Measurements from ENCODE around the gene RFT1.
A peak's percentile ranks its signal among the peaks of the same experiment; 100 is the strongest.

The RFT1 gene

GRCh38 chr3:53113293-53114010 is 16.8 kb downstream of the RFT1 start:
- TF ChIP-seq EZH2 (IDR thresholded peaks at IDR 0.05; ENCODE audit: borderline replicate concordance, low read depth, low read length, severe bottlenecking) (no peak), CTCF (IDR thresholded peaks at IDR 0.05; ENCODE audit: borderline replicate concordance, extremely low read depth, low read length, poor library complexity, severe bottlenecking) (no peak)
- Histone ChIP-seq H3K27ac (ENCODE audit: low read length) (no peak overlapping the region), H3K4me3 (ENCODE audit: low read depth in 1 of 2, low read length in 2 of 2) (no peak overlapping the region), H3K9me3 (ENCODE audit: insufficient read depth, low read length, severe bottlenecking) (no peaks in the 10 kb centered on the region), H3K4me2 (ENCODE audit: insufficient read depth, low read length) (no peak overlapping the region), H3K27me3 (ENCODE audit: insufficient read depth, low read length, poor library complexity) (no peaks in the 10 kb centered on the region), H3K79me2 (ENCODE audit: insufficient read depth, low read length) (no peaks in the 10 kb centered on the region), H3K9ac (ENCODE audit: low read depth, low read length) (no peak overlapping the region), H3K36me3 (ENCODE audit: insufficient read depth, low read length) (peaks cover 67% of the 10 kb centered on the region), H2AFZ (ENCODE audit: low read depth, low read length) (peak overlapping the region; percentile 51), H3K4me1 (ENCODE audit: insufficient read depth, low read length) (peaks cover 14% of the 10 kb centered on the region), H4K20me1 (ENCODE audit: insufficient read depth, low read length) (peaks cover 3% of the 10 kb centered on the region; the same call in 1 of the 2 replicates)
- no peak for DNase-seq
- ATAC-seq (ENCODE audit: insufficient read depth, low read depth), result peak; percentile 6; the same call in 1 of the 3 replicates

- peaks cover 3% of the 10 kb centered on the region; the same call in 1 of the 2 replicates for H4K20me1 ChIP-seq (ENCODE audit: insufficient read depth, low read length)
- H2AFZ ChIP-seq (ENCODE audit: low read depth, low read length), result no peak overlapping the region
- H3K27me3 ChIP-seq (ENCODE audit: insufficient read depth, low read length, poor library complexity), result no peaks in the 10 kb centered on the region
- H3K4me1 ChIP-seq (ENCODE audit: insufficient read depth, low read length), result peaks cover 14% of the 10 kb centered on the region
- DNase-seq, result no peak
- no peak for ATAC-seq (ENCODE audit: insufficient read depth, low read depth)
- no peak overlapping the region for H3K9ac ChIP-seq (ENCODE audit: low read depth, low read length)
- no peaks in the 10 kb centered on the region for H3K9me3 ChIP-seq (ENCODE audit: insufficient read depth, low read length, severe bottlenecking)
- peaks cover 52% of the 10 kb centered on the region for H3K36me3 ChIP-seq (ENCODE audit: insufficient read depth, low read length)
- H3K4me2 ChIP-seq (ENCODE audit: insufficient read depth, low read length), result no peak overlapping the region
- H3K79me2 ChIP-seq (ENCODE audit: insufficient read depth, low read length), result no peaks in the 10 kb centered on the region
- H3K4me3 ChIP-seq (ENCODE audit: low read depth in 1 of 2, low read length in 2 of 2), result no peak overlapping the region
- TF ChIP-seq CTCF (IDR thresholded peaks at IDR 0.05; ENCODE audit: borderline replicate concordance, extremely low read depth, low read length, poor library complexity, severe bottlenecking), result no peak
- TF ChIP-seq EZH2 (IDR thresholded peaks at IDR 0.05; ENCODE audit: borderline replicate concordance, low read depth, low read length, severe bottlenecking), result no peak
- no peak overlapping the region for H3K27ac ChIP-seq (ENCODE audit: low read length)
These were observed 18.4 kb downstream of the RFT1 start for GRCh38 chr3:53111822-53112221.

GRCh38 chr3:53109891-53110771 is 20.1 kb downstream of the RFT1 start:
- H3K36me3 ChIP-seq (ENCODE audit: insufficient read depth, low read length), result peaks cover 49% of the 10 kb centered on the region
- no peak overlapping the region for H3K4me3 ChIP-seq (ENCODE audit: low read depth in 1 of 2, low read length in 2 of 2)
- H2AFZ ChIP-seq (ENCODE audit: low read depth, low read length), result no peak overlapping the region
- no peak overlapping the region; the same call in 1 of the 2 replicates for H3K27ac ChIP-seq (ENCODE audit: low read length)
- TF ChIP-seq EZH2 (IDR thresholded peaks at IDR 0.05; ENCODE audit: borderline replicate concordance, low read depth, low read length, severe bottlenecking) (no peak), CTCF (IDR thresholded peaks at IDR 0.05; ENCODE audit: borderline replicate concordance, extremely low read depth, low read length, poor library complexity, severe bottlenecking) (peak; percentile 58)
- no peak overlapping the region for H3K9ac ChIP-seq (ENCODE audit: low read depth, low read length)
- ATAC-seq (ENCODE audit: insufficient read depth, low read depth), result peak; percentile 52
- DNase-seq, result peak; percentile 56
- no peaks in the 10 kb centered on the region for H3K27me3 ChIP-seq (ENCODE audit: insufficient read depth, low read length, poor library complexity)
- H4K20me1 ChIP-seq (ENCODE audit: insufficient read depth, low read length), result 0 out of 2 replicates have a peak, but pooled peaks cover 3% of the 10 kb centered on the region
- no peak overlapping the region for H3K4me2 ChIP-seq (ENCODE audit: insufficient read depth, low read length)
- H3K4me1 ChIP-seq (ENCODE audit: insufficient read depth, low read length), result peaks cover 14% of the 10 kb centered on the region
- H3K9me3 ChIP-seq (ENCODE audit: insufficient read depth, low read length, severe bottlenecking), result no peaks in the 10 kb centered on the region
- no peaks in the 10 kb centered on the region for H3K79me2 ChIP-seq (ENCODE audit: insufficient read depth, low read length)

Measured in DND-41 (cell line).